Mononuclear cell (primary cell): ENCODE results near the gene VPS54. TPM values are rescaled to one million over a fixed set of nuclear protein-coding genes. Genes with fewer than 3 reads are reported as not detected.

Experiments
- H3K27me3 ChIP-seq: 2 replicates; pipeline ENCODE4 v1.6.0; 2011; ENCODE audit warnings: low read length, control low read depth; ENCODE audit not compliant: insufficient read depth
- H3K4me1 ChIP-seq: 2 replicates; pipeline ENCODE4 v1.5.1; 2011; ENCODE audit warnings: mild to moderate bottlenecking, low read length, control low read depth; ENCODE audit not compliant: insufficient read depth
- H3K4me3 ChIP-seq: 2 replicates; pipeline ENCODE4 v1.5.1; 2011; ENCODE audit warnings: mild to moderate bottlenecking, low read length, moderate library complexity
- H3K9me3 ChIP-seq: 2 replicates; pipeline ENCODE4 v1.5.1; 2011; ENCODE audit warnings: low read depth, mild to moderate bottlenecking, control low read depth, low read length
- total RNA-seq: library from RNA; depleted of rRNA; stranded (reverse); fragments of >200 nt; gene quantifications from one replicate; pipeline ENCODE4 v1.2.3, GENCODE V29; 2012

The VPS54 gene
- total RNA-seq, 1 donor: 13.4 TPM

DNA sequence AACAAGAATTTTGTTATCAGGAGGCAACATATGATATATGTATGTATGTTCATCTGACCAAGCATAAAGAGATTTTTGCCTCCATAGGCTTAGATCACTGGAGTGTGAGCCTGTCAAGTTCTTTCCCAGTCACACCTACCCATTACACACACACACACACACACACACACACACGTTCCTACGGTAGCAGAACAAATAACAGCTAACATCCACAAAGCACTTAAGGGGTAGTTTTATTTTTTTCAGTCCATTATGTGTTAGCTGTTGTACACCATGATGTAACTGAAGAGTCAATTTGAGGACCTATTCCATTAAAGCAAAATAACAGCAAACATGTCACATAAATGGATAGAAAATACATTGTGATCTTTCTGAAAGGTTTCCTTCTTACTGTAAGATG lies 138.0 kb downstream of the VPS54 start:
- Histone ChIP-seq H3K27me3 (no peaks in the 10 kb centered on the region), H3K4me3 (no peak overlapping the region), H3K9me3 (no peaks in the 10 kb centered on the region), H3K4me1 (no peaks in the 10 kb centered on the region)

DNA sequence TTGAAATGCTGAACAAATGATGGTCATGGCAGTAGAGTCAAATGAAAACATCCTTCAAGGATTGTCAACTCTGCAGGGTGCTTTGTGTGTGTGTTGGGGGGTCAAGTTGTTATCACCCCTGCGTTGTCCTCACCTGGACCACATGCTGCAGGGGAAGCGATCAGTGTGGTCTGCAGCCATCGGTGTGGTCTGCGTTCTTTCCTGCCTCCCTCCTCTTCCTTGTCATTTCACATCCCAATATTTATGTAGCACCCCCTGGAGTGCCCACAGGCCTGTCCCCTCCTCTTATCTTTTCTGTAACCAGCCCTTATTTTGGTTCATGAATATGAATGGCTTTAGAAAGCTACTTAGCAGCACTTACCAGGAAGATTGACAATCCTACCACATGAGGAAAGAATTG lies 138.6 kb downstream of the VPS54 start:
- H3K9me3 ChIP-seq: no peaks in the 10 kb centered on the region
- H3K4me1 ChIP-seq: no peaks in the 10 kb centered on the region
- no peaks in the 10 kb centered on the region for H3K27me3 ChIP-seq
- no peak overlapping the region for H3K4me3 ChIP-seq

DNA sequence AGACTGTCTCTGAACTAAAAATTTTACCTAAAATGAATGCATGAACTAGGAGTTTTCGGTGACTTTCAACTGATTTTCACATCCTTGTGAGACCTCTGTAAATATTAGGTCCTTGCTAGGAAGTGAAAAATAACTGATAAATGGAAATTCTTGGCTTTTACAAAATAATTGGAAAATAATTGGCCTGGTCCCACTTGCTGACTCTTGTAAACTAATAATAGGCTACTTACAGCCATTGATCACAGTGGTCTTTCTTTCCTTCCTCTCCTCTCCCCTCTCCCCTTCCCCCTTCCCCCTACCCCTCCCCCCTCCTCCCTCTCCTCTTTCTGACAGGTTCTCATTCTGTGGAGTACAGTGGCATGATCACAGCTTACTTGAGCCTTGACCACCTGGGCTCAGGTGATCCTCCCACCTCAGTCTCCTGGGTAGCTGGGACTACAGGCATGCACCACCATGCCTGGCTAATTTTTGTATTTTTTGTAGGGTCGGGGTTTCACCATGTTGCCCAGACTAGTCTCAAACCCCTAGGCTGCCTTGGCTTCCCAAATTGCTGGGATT lies 139.3 kb downstream of the VPS54 start:
- H3K9me3 ChIP-seq: no peaks in the 10 kb centered on the region
- no peak overlapping the region for H3K4me3 ChIP-seq
- H3K4me1 ChIP-seq: no peaks in the 10 kb centered on the region
- no peaks in the 10 kb centered on the region for H3K27me3 ChIP-seq

DNA sequence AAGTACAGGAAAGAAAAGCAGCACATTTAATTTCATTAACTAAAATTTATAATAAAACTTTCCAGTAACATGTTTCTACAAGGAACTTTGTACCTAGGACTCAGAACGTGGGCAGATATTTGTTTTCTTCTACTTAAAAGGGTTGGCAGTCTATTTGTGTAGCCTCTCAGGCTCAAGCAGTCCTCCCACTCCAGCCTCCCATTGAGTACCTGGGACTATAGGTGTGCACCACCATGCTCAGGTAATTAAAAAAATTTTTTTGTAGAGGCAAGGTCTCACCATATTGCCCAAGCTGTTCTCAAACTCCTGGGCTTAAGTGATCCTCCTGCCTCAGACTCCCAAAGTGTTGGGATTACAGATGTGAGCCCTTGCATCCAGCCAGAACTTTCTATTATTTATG lies 140.7 kb downstream of the VPS54 start:
- no peaks in the 10 kb centered on the region for H3K27me3 ChIP-seq
- H3K4me3 ChIP-seq: no peak overlapping the region
- no peaks in the 10 kb centered on the region for H3K9me3 ChIP-seq
- H3K4me1 ChIP-seq: no peaks in the 10 kb centered on the region

DNA sequence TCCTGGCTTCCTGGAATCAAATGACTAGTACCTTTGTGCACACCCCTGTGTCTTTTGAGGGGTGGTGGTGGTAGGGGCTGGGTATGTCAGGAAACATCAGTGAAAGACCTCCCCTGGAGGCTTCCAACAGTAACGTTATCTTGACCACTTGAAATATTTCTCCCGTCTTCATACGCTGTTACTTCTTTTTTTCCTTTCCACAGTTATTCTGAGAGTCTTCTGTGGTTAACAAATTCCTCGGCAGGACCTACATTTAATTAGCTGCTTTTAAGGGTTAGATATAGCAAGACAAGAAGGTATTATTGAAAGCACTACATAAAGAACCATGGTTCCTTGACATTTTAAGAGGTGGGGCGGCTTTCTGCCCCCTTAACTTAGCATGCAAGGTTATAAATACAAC lies 142.9 kb downstream of the VPS54 start:
- Histone ChIP-seq H3K27me3 (no peaks in the 10 kb centered on the region), H3K4me3 (no peak overlapping the region), H3K4me1 (no peaks in the 10 kb centered on the region), H3K9me3 (no peaks in the 10 kb centered on the region)

DNA sequence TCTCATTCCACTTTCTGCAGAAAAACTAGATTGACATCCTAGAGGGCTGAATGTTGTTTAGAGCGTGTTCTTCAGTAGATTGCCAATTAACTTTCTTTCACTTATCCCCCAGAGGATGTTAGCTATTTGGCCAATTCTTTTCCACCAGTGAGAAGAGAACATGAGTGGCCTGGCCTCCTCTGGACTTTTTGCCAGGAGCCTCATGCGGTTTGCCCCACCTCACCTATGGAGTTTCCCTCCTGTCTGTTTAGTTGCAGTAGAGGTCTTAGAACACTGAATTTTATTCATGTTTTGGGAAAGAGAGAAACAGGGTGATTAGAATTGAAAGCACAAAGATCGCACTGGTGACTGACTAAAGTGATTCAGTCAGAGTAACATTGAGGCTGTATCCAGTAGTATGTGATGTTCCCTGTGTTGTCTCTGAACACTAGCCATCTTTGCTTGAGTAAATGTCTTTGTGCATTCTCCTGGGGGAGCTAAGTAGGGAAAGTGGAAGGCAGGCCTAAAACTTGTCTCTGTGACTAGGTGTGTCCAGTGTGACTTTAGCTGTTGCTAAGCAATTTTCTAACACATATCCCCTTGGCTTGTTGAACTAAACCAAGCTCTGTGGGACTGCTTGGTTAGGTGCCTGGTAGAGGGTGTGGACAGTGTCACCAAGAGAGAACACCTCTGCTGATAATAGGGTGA lies 143.5 kb downstream of the VPS54 start:
- Histone ChIP-seq H3K27me3 (no peaks in the 10 kb centered on the region), H3K9me3 (no peaks in the 10 kb centered on the region), H3K4me1 (no peaks in the 10 kb centered on the region), H3K4me3 (no peak overlapping the region)

DNA sequence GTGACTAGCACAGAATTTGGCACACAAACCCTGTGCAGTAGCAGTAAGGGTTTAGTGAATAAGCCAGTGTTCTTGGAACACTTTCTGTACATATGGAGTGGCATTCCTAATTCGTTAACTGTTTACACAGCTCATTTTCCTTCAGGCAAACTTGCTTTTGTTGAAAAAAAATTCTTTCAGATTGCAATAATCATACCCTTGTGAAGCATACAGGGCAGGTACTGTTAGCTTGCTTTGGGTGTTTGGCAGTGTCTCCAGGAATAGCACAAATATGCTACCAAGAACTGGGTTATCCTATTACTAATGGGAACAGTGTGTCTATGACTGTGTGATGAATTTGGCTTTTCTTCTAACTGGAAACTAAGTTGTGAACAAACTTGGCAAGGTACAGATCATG lies 144.1 kb downstream of the VPS54 start:
- Histone ChIP-seq H3K27me3 (no peaks in the 10 kb centered on the region), H3K4me1 (no peaks in the 10 kb centered on the region), H3K4me3 (no peak overlapping the region), H3K9me3 (no peaks in the 10 kb centered on the region)

DNA sequence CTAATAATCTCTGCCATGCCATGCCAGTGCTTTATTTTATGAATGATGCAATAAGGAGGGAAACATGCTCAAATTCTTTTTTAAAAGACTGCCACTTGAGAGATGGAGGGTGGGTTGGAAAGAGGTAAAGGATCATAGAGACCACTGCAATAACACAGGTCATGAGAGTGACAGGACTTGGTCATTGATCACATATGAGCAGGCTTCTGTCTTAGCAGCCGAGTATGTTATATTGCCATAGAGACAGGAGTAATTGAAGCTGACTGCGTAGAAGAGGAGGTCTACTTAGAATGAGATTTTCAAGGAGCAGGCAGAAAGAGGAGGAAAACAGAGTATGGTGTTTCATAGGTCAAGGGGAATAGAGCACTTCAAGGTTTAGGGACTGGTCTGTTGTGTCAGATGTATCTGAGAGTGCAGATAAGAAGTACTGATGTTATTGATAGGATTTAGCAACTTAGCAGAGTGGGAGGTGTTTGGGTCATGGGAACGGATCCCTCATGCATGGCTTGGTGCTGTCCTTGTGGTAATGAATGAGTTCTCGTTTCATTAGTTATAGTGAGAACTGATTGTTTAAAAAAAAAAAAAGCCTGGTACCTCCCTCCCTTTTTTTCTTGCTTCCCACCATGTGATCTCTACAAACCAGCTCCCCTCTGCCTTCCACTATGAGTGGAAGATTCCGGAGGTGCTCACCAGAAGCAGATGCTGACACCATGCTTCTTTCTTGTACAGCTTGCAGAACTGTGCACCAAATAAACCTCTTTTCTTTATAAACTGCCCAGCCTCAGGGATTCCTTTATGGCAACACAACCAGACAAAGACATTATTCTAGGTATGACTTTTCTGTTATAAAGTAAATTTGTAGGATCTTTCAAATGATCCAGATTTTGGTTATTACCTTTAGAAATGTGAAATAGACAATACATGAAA lies 144.8 kb downstream of the VPS54 start:
- Histone ChIP-seq H3K4me1 (no peaks in the 10 kb centered on the region), H3K27me3 (no peaks in the 10 kb centered on the region), H3K4me3 (no peak overlapping the region), H3K9me3 (no peaks in the 10 kb centered on the region)

DNA sequence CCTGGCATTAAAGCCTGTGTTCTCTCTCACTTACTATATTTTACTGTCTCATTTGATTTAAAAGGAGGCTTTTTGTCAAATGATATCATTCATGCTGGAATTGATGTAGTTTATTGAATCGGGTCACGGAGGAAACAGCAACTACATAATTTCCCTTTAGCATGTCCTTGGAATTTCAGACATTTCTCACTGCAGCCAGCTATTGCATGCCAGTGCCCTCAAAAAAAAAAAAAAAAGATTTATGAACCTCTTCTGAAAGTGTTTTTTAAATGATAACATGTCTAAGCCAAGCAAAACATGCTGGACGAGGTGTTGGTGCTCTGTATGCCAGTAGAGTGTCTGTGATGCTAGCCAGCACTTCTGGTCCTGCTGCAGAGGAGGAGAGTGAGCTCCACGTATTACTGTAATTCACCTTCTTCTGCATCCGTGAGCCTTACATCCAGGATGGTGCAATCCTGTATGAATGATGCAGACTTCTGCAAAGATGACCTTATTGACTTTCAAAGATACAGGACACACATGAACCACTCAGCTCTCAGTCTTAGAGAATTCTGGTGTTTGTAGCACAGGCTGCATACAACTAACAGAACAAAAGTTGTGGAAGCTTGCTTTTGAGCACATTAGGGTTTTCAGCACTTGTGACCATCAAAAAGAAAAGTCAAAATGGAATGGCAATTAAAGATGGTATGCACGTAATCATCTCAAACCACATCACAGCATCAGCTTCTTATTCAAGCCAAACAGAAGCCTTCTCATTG lies 146.5 kb downstream of the VPS54 start:
- H3K27me3 ChIP-seq: no peaks in the 10 kb centered on the region
- H3K9me3 ChIP-seq: no peaks in the 10 kb centered on the region
- H3K4me3 ChIP-seq: no peak overlapping the region
- no peaks in the 10 kb centered on the region for H3K4me1 ChIP-seq

DNA sequence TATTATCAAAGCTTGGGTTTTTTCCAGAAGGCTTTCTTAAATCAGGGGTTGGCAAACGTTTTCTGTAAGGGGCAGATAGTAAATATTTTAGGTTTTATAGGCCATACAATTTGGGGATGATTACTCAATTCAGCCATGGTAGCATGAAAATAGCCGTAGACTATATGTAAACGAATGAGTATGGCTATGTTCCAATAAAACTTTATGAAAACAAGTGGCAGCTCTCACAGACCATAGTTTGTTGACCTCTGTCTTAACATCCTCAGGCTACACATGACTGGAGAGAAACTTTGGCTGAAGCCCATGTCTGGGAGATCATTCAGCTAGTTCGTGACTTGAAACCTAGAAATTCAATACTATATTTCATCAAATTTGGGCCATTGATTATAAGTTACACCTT lies 147.4 kb downstream of the VPS54 start:
- H3K4me3 ChIP-seq: no peak overlapping the region
- no peaks in the 10 kb centered on the region for H3K4me1 ChIP-seq
- H3K9me3 ChIP-seq: no peaks in the 10 kb centered on the region
- no peaks in the 10 kb centered on the region for H3K27me3 ChIP-seq

DNA sequence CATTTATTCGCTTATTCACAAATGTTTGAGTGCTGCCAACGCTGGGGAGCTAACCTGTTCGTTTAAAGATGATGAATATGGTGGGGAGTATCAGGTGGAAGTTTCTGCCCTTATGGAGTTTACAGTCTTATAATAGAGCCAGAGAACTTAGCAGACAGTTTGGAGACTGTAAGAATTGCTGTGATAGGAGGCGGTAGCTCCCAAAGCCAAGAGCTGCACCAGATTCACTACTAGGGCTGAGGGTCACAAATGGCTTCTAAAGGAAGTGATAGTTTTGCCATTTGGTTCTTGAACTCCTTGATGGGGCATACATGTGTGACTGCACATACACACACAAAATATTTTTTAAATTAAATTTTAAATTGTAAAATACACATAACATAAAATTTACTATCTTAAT lies 148.5 kb downstream of the VPS54 start:
- Histone ChIP-seq H3K27me3 (no peaks in the 10 kb centered on the region), H3K4me3 (no peak overlapping the region), H3K4me1 (peaks cover 4% of the 10 kb centered on the region), H3K9me3 (no peaks in the 10 kb centered on the region)

DNA sequence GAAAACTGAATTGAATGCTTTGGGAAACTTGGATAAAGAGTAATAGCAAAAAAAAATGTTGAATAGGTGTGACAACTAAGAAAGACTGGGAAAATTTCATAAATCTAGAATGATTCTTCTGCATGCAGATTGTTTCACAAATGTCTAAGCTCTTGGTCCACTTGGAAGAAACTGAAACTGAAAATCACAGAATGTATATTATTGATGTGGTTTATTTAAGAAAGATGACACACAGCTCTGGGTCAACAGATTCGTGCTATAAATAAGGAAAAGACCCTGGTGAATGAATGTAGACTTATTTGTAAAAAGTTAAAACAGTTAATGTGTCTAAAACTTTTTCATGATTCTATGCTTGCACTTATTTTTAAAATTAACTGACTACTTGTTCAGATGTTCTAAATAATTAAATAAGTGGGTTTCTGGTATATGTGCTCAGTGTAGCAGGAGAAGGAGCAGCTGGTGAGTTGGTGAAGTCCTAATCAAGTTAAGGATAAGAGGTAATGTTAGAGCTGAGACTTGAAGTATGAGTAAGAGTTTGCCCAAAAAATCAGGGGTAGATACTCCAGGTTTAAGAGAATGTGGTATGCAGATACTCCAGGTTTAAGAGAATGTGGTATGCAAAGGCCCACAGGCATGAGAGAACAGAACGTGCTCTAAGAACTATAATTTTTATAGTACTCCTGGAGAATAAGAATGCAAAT lies 153.1 kb downstream of the VPS54 start:
- peaks cover 4% of the 10 kb centered on the region for H3K4me1 ChIP-seq
- H3K4me3 ChIP-seq: no peak overlapping the region
- no peaks in the 10 kb centered on the region for H3K27me3 ChIP-seq

DNA sequence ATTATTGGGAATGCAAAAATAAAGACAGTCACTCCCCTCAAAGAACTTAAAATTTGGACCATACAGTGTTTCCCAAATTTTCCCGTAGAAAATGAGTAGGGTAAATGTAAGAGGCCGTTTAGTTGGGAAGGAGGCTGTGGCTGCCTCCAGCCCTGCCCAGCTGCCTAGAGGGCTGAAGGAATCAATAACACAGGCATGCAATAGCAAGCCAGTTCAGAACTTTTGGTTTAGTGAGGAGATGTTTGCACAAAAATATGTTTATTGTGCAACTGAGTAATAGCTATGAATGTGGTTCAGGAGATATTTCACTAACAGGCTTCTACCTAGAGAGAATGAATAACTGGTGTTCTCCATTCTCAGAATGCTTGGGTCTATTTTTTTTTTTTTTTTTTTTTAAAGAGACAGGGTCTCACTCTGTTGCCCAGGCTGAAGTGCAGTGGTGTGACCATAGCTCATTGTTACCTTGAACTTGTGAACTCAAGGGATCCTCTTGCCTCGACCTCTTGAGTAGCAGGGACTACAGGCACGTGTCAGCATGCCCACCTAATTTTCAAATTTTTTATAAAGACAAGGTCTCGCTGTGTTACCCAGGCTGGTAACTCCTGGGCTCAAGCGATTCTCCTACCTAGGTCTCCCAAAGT lies 153.9 kb downstream of the VPS54 start:
- H3K4me3 ChIP-seq: no peak overlapping the region
- no peaks in the 10 kb centered on the region for H3K27me3 ChIP-seq
- H3K4me1 ChIP-seq: peaks cover 4% of the 10 kb centered on the region
- H3K9me3 ChIP-seq: no peaks in the 10 kb centered on the region

More for the DNA sequence above, 153.1 kb downstream of the VPS54 start:
- no peaks in the 10 kb centered on the region for H3K9me3 ChIP-seq

DNA sequence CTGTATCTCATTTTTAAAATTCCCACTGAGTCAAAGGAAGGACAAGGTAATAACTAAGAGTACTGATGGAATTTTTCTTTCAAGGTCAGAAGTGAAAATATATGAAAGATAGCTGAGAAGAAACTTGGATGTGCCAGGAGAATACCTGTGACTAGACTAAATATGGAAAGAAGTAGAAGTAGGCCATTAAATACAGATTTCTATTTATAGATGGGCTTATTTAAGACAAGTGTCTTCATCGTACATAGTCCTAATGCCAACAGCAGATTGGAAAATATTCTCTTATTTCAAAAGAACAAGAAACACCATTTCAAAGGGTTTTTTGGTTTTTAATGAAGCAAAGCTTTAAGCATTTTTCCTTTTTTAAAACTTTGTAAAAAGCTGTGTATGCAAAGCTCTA lies 155.5 kb downstream of the VPS54 start:
- H3K4me3 ChIP-seq: no peak overlapping the region
- H3K4me1 ChIP-seq: peaks cover 4% of the 10 kb centered on the region
- no peaks in the 10 kb centered on the region for H3K9me3 ChIP-seq
- H3K27me3 ChIP-seq: no peaks in the 10 kb centered on the region
